Measurements from ENCODE around the gene TSPAN12. TPM values are rescaled to one million over a fixed set of nuclear protein-coding genes. Genes with fewer than 3 reads are reported as not detected.

TSPAN12 gene
- total and polyA plus RNA-seq, 2 of the 8 experiments (the other 6 are each of a cell fraction or from before 2014, with no cell fraction given) = 6.1 to 17.9 TPM

DNA sequence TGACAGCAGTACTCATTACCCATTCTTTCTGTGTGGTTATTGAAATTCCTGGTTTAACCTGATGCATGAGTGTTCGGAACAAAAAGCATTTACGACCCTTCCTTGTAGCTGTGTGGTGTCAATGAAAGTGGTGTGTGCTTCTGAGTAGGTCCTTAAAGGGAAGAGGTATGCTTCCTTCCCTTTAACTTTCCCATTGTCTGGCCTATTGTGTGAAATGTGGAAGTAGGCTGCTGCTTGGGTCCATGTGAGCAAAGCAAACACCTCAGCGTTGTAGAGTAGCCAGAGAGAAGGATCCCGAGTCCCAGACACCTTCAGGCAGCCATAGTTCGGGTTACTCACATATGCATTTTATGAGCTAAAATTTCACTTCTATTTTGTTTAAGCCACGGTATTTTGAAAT lies 74.7 kb downstream of the TSPAN12 start:
- Histone ChIP-seq H2AK5ac (ENCODE audit: low read depth, low read length) (no peak overlapping the region), H3K4me2 (ENCODE audit: insufficient read depth in 1 of 2, low read depth in 2 of 2, low read length in 2 of 2) (no peak overlapping the region), H3K23ac (ENCODE audit: insufficient read length) (no peak overlapping the region), H4K20me1 (replicated peaks in 1 of 2; ENCODE audit: control insufficient read depth in 1 of 2, insufficient read depth in 2 of 2, low read length in 2 of 2) (no peaks in the 10 kb centered on the region), H3K18ac (ENCODE audit: extremely low read depth, low read length) (no peak overlapping the region), H2BK5ac (ENCODE audit: low read depth, low read length) (no peak overlapping the region), H3K9ac (replicated peaks in 1 of 4; ENCODE audit: extremely low read depth in 1 of 4, low read depth in 3 of 4, low read length in 3 of 4) (no peak overlapping the region; a peak in 1 of 7 replicates), H3K4ac (replicated peaks; ENCODE audit: insufficient read length, low read depth, low read length) (no peak overlapping the region), H3K79me1 (ENCODE audit: low read depth, low read length) (no peaks in the 10 kb centered on the region), H4K91ac (replicated peaks; ENCODE audit: insufficient read length, low read length) (no peak overlapping the region), H3K9me3 (ENCODE audit: insufficient read depth in 2 of 2, low read depth in 1 of 2, low read length in 1 of 2) (no peaks in the 10 kb centered on the region), H3K14ac (ENCODE audit: insufficient read length) (no peak overlapping the region), H3K4me3 (ENCODE audit: extremely low read depth in 1 of 4, insufficient read depth in 2 of 4, low read depth in 3 of 4, low read length in 4 of 4) (no peak overlapping the region), H4K8ac (ENCODE audit: extremely low read depth, insufficient read depth, low read length) (no peak overlapping the region), H3K23me2 (ENCODE audit: low read depth, low read length) (no peaks in the 10 kb centered on the region; the same call in 1 of the 2 replicates), H3K36me3 (ENCODE audit: control insufficient read depth in 2 of 4, insufficient read depth in 4 of 4, low read length in 3 of 4) (no peaks in the 10 kb centered on the region), H2BK12ac (ENCODE audit: low read depth, low read length) (0 out of 2 replicates have a peak overlapping the region, but pooled peaks have one; percentile 60), H2AFZ (ENCODE audit: low read length) (no peak overlapping the region), H4K5ac (ENCODE audit: insufficient read length, low read depth, low read length) (no peak overlapping the region), H2BK15ac (ENCODE audit: low read length) (peak overlapping the region; percentile 6; the same call in 1 of the 2 replicates), H3K79me2 (ENCODE audit: control insufficient read depth in 1 of 2, insufficient read depth in 2 of 2, low read length in 2 of 2) (no peaks in the 10 kb centered on the region), H2BK20ac (ENCODE audit: low read length) (peak overlapping the region; percentile 11; the same call in 1 of the 2 replicates), H3K27me3 (replicated peaks in 1 of 4; ENCODE audit: control insufficient read depth in 3 of 4, extremely low read depth in 1 of 4, insufficient read depth in 3 of 4, low read length in 3 of 4) (no peaks in the 10 kb centered on the region), H3K56ac (replicated peaks; ENCODE audit: insufficient read length, low read depth, low read length) (no peak overlapping the region), H3K4me1 (replicated peaks in 1 of 4; ENCODE audit: control insufficient read depth in 3 of 4, insufficient read depth in 4 of 4, low read length in 3 of 4) (peaks cover 2 to 9% (median 5%) of the 10 kb centered on the region in 4 experiments; a peak in 5 of 7 replicates), H2BK120ac (replicated peaks; ENCODE audit: low read depth, low read length) (no peak overlapping the region), H3K27ac (ENCODE audit: low read depth, low read length) (no peak overlapping the region)
- WGBS, 2 experiments (ENCODE audit: extremely low coverage in 1 of 2, insufficient coverage in 1 of 2, insufficient read length in 1 of 2, insufficient replicate concordance in 2 of 2, low coverage in 1 of 2, low lambda C conversion rate in 2 of 2, missing lambda C conversion rate in 1 of 2) = 90% methylated on average over 6 of the region's 6 CpGs; no CpG with 5 or more reads in 1 of the 2 experiments
- CTCF ChIA-PET (ENCODE audit: partially characterized antibody) = interaction anchor here (0.6 to 2.3 kb wide), 6 partner anchors 9 to 101 kb away, joined by 4 to 11 read pairs (median 6); no protein-coding TSS in a partner anchor
- FAIRE-seq (no peak), DNase-seq (ENCODE audit: low read depth in 1 of 2, low spot score in 2 of 2) (no peak)
- POLR2A ChIA-PET (ENCODE audit: partially characterized antibody) = interaction anchor here (0.6 kb wide), 1 partner anchor 31 kb away, joined by 4 read pairs; no protein-coding TSS in a partner anchor
- TF ChIP-seq EZH2 (IDR thresholded peaks at IDR 0.05; ENCODE audit: low read depth, low read length, severe bottlenecking) (no peak), SP2 (IDR thresholded peaks at IDR 0.05; ENCODE audit: low read length) (no peak), TBP (IDR thresholded peaks at IDR 0.05; ENCODE audit: low read depth, low read length) (no peak), SIX5 (IDR thresholded peaks at IDR 0.05; ENCODE audit: low read depth, low read length) (no peak), TAF1 (IDR thresholded peaks at IDR 0.05; ENCODE audit: low read depth, low read length) (no peak), SIN3A (conservative IDR thresholded peaks at IDR 0.05 in 1 of 2, IDR thresholded peaks at IDR 0.05 in 1 of 2; ENCODE audit: low read depth in 1 of 2, low read length in 2 of 2) (no peak), CHD1 (IDR thresholded peaks at IDR 0.05; ENCODE audit: low read depth, low read length) (no peak), POLR2AphosphoS5 (IDR thresholded peaks at IDR 0.05; ENCODE audit: low read depth, low read length) (no peak), PHF8 (conservative IDR thresholded peaks at IDR 0.05; ENCODE audit: low read depth, low read length) (no peak), JUND (IDR thresholded peaks at IDR 0.05; ENCODE audit: low read length) (no peak), POU5F1 (IDR thresholded peaks at IDR 0.05; ENCODE audit: low read depth, low read length) (no peak)
- TF ChIP-seq, protein P1, sequence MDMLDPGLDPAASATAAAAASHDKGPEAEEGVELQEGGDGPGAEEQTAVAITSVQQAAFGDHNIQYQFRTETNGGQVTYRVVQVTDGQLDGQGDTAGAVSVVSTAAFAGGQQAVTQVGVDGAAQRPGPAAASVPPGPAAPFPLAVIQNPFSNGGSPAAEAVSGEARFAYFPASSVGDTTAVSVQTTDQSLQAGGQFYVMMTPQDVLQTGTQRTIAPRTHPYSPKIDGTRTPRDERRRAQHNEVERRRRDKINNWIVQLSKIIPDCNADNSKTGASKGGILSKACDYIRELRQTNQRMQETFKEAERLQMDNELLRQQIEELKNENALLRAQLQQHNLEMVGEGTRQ (IDR thresholded peaks at IDR 0.05; ENCODE audit: low read length) = no peak
- TF ChIP-seq, protein P2, sequence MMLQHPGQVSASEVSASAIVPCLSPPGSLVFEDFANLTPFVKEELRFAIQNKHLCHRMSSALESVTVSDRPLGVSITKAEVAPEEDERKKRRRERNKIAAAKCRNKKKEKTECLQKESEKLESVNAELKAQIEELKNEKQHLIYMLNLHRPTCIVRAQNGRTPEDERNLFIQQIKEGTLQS (IDR thresholded peaks at IDR 0.05; ENCODE audit: insufficient read depth, low read depth, low read length) = no peak

Data from H1 (cell line).